Right kidney (tissue), 1 donor: Measurements from ENCODE around the gene ME2.
"Not testable (repeated sequence)": the region's sequence is repeated elsewhere in the genome, so short reads cannot be mapped to it uniquely, and the experiment has no call there.

Experiments
- DNase-seq: peaks from one replicate; pipeline ENCODE4 v3.0.0-alpha.2; 2016

The ME2 gene

DNA sequence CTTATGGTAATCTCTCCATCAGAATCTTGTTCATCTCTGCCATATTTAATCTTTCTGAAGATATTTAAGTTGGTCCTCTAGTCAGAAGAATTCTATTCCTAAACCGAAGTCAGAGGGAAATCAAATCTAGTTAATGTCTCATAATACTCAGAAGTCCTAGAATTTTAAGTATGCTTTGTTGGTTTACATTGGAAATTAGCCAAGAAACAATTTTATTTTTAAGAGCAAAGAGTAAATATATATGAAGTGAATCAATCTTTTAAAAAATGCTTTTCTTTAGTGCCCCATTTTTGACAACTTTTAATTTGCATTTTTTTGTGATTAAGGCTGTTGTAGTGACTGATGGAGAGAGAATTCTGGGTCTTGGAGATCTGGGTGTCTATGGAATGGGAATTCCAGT lies 38.1 kb downstream of the ME2 start:
- no peak for DNase-seq

DNA sequence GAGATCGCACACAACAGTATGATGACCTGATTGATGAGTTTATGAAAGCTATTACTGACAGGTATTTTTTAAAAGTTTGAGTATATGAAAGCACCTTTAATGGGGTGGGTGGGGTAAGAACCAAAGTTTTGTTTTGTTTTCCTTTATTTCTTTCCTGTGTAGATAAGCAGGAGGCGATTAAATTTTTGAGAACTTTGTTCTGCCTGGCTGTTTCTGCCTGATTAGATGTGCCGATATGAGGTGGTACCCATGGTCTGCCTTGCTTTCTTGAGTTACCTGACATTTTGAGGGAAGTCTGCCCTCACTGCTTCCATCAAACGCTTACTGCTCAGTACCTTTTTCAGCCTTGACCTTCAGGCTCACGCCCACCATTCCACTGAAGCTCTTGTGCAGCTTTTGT lies 39.2 kb downstream of the ME2 start:
- no peak for DNase-seq

DNA sequence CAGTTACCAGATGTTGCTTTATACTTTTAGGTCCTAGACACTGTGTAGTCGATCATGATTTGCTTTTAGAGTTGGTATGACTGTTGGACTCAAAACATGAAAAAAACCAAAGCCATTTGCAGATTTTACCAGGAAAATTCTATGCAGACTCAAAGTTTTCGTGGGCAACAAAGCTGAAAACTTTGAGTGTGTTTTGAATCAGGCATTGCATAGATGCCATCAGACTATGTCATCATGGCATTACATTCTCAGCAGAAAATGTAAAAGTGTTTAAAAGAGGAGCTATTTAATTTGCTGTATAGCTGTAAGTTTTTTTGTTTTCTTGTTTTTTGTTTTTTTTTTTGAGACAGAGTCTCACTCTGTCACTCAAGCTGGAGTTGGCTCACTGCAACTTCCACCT lies 45.5 kb downstream of the ME2 start:
- no peak for DNase-seq

DNA sequence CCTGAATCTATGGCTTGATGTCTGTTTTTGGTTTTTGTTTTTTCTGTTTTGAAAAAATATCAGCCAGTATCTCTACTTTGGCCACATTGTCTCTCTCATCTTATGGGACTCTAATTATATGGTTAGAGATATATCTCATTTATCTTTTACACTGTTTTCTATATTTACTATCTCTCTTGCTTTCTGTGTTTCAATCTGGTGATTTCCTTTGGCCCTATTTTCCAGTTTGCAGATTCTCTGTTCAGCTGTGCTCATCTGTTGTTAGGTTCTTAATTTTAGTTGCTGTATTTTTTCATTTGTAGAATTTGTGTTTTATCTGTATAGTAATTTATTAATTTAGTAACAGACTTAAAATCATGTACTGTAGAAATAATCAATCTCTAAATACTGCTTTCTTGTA lies 47.6 kb downstream of the ME2 start:
- DNase-seq: no peak

DNA sequence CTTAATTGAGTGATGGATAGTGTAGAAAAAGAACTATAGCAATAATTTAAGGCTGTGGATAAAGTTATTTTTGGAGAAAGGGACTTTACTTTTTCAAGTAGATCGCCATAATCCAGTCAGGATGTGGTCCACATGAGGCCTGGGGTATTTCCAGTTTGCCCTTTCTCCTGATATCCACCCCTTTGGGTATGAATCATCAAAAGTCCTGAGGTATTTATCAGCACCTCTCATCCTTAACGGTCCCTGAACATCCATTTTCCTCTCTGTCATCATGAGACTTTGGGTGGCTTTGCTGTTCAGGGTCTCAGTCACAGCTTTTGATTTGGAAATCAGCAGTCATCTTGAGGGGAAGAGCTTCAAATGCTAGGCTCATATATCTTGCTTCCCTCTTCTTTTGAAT lies 49.6 kb downstream of the ME2 start:
- DNase-seq: no peak

DNA sequence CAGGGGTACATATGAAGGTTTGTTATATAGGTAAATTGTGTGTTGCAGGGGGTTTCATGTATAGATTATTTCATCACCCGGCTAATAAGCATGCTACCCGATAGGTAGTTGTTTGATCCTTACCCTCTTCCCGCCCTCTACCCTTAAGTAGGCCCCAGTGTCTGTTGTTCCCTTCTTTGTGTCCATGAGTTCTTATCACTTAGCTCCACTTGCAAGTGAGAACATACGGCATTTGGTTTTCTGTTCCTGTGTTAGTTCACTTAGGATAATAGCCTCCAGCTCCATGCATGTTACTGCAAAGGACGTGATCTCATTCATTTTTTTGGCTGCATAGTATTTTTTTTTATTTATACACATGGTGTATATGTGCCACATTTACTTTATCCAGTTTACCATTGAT lies 54.8 kb downstream of the ME2 start:
- DNase-seq: no peak

DNA sequence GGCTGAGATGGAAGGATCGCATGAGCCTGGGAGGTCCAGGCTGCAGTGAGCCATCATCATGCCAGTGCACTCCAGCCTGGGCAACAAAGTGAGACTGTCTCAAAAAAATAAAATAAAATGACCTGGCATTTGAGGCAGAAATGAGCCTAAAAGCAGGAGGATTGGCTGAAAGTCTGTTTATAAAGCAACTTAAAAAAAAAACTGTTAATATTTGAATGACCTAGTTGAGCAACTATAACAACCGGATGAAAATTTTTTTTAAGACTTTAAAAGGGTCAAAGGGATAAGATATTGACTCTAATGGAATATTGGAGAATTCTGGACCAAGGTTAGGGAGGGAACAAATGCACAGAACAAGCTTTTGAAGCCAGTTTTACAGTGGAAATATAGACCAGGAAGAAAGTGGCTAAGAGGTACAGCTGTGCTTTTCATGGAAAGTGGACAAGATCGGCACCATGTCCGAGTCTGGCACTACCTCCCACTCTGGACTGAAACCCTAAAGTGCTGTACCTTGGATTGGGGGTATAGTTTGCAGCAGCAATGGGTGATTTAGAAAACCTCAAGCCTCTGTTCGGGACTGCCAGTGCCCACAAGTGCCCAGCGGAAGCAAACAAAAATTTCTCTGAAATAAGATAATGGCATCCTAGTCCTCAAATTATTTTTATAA lies 55.8 kb downstream of the ME2 start:
- DNase-seq: no peak

DNA sequence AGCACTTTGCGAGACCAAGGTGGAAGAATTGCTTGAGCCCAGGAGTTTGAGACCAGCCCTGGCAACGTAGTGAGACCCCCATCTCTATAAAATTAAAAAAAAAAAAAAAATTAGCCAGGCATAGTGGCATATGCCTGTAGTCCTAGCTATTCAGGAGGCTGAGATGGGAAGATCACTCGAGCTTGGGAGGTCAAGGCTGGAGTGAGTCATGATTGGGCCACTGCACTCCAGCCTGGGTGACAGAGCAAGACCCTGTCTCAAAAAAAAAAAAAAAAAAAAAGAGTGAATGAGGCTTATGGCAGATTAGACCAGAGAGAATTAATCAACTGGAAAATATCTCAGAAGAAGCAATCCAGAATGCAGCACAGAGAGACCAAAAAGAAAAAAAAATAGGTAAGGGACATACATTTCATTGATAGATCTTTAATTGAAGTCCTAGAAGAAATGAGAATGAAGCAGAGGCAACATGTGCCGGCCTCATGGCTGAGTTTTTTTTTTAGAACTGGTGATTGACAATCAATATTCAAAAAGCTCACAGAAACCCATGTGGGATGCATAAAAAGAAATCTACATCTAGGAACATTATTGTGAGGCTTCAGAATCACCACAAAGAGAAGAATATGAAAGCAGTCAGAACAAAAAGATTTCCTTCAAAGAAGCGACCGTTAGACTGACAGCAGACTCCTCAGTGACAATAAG lies 56.7 kb downstream of the ME2 start:
- no peak for DNase-seq

DNA sequence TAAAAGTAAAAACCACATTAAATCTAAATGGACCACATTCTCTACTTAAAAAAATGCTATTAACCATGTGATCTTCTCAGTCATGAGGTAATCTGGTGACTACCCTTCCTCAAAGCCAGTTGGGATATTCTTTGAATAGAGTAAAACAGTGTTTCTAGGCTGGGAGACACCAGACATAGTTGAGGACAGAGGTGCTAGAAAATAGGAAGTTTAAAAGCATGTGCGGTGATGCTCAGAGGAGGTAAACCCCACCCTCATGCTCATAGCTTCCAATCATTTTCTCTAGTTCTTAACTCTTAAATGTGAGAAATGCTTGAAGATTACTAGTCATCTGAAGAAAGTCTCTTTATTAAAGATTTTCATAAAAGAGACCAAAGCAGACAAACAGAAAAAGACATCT lies 58.3 kb downstream of the ME2 start:
- no peak for DNase-seq

DNA sequence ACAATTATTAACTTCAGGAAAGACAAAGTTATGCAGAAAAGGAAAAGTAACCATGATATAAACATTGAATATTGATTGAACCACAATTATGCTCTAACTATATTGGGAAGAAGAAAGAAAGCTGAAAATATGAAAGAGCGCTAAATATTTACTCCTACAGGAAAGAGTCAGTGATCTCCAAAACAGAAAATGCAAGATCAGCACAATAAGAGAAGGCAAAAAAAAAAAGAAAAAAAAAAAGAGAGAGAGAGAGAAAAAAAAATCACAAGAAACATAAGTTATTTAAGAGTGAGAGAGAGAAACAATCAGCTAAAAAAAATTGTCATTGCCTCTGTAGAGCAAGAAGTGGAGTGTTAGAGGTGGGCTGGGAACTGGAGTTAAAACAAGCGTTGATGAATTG lies 60.0 kb downstream of the ME2 start:
- no peak for DNase-seq

DNA sequence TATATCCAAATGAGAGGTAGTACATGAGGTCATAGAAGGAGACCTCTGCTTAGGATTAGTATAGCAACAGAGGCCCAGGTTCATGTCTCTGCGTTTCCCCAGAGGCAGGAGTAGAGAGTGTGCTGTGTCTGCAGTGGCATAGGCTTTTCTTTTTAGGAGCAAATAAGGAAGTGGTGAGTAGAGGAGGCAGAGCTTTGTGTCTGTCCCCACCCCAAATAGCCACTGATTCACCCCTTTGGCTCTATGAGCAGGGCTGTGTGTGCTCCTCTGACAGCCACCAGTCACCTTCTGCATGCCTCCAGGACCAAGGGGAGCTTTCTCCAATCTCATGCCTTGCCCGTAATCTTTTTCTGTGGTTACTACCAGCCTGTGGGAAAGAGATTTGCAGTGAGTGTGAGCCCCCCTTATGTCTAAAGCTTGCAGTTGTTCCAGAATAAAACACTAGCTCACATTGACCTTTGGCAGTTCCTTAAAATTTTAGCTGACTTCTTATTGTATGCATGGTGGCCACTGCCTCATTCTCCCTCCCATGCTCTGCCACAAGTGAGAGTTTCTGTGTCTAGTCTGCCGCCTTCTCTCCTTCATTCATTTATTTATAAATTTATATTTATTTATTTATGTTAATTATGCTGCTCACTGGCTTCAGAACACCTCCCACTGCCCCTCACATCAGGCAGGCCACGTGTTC lies 65.5 kb downstream of the ME2 start:
- DNase-seq: no peak

DNA sequence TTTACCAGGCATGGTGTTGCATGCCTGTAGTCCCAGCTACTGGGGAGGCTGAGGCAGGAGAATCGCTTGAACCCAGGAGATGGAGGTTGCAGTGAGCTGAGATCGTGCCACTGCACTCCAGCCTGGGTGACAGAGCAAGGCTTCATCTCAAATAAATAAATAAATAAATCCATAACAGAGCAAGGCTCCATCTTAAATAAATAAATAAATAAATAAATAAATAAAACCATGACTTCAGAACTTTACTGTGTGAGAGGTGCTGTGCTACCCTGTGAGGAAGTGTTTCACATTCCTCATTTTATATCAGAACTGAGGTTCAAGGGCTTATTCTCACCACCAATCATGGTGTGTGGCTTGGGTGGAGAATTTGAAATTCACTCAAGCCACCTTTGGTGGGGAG lies 67.0 kb downstream of the ME2 start:
- DNase-seq: not testable (repeated sequence)

DNA sequence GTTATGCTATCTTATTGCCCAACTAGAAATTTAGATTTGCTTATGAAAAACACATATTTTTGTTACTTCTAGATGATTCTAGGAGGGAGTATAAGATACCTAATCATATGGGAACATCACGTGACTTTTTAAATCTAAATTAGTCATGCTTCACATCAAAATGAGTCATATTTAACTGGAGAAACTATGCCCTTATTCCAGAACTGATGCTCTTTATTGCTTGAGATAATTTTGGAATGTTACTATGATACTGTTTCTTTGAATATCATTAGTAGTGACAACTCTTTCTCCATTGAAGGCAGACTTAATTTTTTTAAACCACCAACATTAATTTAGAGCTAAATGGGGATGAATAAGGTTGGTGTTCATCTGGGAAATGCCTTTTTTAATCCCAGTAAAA lies 69.0 kb downstream of the ME2 start:
- DNase-seq: no peak

DNA sequence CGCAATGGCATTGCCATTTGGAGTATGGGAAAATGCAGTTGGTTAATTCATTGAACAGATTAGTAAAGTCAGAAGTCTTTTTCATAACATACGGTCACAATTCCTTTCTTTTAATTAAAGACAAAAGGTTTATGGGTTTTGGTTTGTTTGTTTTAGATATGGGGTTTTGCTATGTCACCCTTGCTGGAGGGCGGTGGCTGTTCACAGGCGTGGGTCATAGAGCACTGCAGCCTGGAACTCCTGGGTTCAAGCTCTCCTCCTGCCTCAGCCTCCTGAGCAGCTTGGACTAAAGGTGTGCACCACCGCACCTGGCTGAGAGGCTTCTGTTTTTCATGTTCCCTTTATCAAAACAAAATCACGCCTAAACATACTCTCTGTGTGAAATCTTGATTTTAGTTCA lies 70.3 kb downstream of the ME2 start:
- DNase-seq: no peak

DNA sequence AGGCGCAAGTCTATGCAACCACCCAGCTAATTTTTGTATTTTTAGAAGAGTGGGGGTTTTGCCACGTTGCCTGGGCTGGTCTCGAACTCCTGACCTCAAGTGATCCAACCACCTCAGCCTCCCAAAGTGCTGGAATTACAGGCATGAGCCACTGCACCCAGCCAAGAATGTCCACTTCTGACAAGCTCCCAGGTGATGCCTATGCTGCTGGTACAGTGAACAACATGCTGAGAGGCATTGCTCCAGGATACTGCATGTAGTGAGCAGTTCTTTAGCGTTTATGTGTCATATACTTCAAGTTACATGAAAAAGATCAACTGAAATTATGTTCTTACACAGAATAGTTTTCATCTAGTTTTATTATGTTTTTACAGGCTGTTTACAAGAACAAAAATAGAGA lies 71.7 kb downstream of the ME2 start:
- DNase-seq: no peak

DNA sequence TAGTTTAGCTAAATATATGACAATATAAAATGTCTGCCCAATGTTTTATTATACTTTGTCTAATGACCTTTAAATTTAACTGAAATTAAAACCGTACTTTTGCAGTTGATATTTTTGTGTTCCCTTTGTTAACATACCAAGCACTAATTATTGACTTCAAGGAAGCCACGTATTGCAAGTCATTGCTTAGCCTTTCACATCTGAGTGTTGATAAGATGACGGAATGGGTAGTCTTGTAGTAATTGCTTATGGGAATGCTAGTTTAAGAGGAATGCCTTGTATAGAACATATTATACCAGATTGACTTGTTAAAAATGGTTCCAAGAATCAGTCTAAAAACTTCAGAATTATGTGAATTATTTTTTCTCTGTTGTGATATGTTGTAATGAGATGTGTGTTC lies 74.9 kb downstream of the ME2 start:
- no peak for DNase-seq

DNA sequence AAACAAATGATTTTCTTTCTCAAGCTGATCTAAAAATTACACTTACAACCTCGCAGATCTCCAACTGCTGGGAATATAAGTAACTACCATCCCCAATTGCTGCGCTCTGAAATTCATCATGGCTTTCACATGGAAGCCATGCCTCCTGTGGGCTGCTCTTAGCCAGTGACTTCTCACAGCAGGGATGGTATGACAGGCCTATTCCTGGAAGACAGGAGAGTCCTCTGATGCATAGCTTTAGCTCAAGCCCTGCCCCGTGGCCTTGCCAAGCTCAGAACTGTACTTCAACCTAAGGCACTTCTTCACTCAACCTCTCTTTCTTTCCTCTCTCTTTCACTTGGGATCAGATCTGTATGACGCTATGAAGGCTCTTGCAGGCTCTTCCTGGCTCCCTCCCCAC lies 76.3 kb downstream of the ME2 start:
- DNase-seq: no peak

DNA sequence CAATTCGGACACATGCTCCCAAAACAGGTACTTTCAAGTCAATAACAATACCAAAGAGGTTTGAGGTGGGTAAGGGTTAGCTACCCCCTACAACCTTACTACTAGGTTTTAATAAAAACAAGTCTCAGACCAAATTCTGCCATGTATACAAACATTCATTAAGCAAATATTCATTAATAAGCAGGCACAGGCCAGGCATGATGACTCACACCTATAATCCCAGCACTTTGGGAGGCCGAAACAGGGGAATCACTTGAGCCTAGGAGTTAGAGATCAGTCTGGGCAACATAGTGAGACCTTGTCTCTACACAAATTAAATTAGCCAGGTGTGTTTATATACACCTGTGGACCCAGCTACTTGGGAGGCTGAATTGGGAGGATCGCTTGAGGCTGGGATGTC lies 77.2 kb downstream of the ME2 start:
- no peak for DNase-seq

DNA sequence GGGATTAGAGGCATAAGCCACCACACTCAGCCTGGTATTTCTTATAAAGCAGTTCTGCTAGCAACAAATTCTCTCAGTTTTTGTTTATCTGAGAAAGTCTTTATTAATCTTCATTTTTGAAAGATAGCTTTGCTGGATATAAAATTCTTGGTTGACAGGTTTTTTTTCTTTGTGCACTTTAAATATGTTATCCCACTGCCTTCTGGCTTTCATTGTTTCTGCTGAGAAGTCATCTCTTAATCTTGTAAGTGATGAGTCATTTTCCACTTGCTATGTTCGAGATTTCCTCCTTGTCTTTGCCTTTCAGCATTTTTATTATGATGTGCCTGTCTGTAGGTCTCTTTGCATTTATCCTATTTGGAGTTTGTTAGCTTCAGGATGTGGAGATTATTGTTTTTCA lies 83.1 kb downstream of the ME2 start:
- DNase-seq: no peak

DNA sequence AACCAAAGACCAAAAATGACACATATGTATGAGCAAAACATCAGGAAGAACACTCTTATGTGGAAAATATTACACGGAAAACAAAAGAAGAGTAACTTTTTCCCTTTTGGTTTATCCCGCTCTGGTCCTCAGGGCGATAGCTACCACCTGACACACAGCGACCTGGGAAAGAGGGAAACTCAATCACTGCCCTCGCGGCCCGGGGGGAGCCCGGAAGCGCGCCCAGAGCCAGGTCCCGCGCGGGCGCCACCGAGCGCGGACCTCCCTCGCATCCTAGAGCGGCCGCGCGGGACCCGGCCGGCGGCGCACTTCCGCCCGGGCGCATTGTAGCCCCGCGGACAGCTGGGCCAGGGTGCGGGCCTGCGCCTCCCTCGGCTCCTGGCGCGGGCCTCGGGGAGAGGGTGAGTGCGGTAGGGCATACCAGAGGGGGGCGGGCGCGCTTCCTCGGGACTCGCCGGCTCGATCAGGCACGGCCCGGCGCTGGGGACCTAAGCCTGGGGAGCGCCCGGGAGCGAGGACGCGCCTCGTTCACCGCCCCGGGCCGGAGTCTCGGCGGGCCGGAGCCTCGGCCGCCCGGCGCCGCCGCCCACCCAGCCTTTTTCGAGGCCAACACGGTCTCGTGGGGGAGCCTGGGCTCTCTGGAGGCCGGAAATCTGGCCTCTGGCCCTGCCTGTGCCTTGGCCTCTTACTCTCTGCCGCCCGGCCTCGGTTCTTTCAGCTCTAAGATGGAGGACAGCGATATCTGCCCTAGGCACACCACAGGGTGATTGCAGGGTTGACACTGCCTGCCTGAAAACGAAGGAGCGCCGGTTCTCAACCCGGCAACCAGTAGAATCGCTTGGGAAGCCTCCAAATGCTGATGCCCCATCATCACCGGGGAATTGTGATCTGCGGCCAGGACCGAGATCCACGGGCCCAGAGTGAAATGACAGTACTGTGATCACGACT lies 89.1 kb downstream of the ME2 start, which contains the start of gene ELAC1:
Gene ELAC1 (plus strand): TSS at position 327 of the 948 bp plus-strand sequence. CDS start 6,365 bp downstream, outside the sequence.
- DNase-seq: peak; percentile 98

DNA sequence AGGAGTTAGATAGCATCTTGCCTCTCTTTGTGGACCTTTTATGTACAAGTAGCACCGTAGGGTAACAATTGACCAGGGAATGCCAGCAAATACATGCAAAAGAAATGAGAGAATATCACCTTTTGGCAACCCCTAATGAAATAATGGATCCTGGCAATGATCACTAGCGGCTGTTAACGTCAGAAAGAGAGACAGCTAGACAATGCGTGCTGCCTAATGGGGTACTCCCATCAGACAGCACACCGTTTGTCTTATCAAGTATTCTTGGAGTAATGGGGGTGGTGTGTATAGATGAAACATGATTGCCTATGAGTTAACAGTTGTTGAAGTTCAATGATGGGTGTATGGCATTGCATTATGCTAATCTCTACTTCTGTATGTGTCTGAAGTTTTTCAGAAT lies 90.5 kb downstream of the ME2 start:
- DNase-seq: no peak

DNA sequence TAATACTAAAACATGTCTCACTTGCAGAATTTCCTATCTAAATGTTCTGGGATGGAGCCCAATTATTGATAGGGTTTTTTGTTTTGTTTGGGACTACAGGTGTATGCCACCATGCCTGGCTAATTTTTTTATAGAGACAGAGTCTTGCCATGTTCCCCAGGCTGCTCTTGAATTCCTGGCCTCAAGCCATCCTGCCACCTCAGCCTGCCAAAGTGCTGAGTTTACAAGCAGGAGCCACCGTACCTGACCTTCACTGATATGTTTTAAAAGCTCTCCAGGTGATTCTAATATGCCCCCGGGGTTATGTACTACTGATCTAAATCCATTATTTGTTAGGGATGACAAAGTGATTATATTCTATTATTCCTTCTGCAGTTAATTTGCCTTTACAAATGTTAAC lies 91.1 kb downstream of the ME2 start:
- DNase-seq: no peak

DNA sequence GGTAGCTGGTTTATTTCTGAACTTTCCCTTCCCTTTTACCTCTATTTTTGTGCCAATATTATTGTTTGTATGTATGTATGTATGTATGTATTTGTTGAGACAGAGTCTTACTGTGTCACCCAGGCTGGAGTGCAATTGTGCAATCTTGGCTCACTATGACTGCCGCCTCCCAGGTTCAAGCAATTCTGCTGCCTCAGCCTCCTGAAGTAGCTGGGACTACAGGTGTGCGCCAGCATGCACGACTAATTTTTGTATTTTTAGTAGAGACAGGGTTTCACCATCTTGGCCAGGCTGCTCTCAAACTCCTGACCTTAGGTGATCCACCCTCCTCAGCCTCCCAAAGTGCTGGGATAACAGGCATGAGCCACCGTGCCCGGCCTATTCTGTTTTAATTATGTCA lies 93.5 kb downstream of the ME2 start:
- DNase-seq: not testable (repeated sequence)
